ENCODE measurements around the gene DNAAF8. TPM values are rescaled to one million over a fixed set of nuclear protein-coding genes. Genes with fewer than 3 reads are reported as not detected.
"Not testable (repeated sequence)": the region's sequence is repeated elsewhere in the genome, so short reads cannot be mapped to it uniquely, and the experiment has no call there.

DNAAF8 gene
- total RNA-seq, 2 experiments from 2014 or later: 0.21 to 0.40 TPM

DNA sequence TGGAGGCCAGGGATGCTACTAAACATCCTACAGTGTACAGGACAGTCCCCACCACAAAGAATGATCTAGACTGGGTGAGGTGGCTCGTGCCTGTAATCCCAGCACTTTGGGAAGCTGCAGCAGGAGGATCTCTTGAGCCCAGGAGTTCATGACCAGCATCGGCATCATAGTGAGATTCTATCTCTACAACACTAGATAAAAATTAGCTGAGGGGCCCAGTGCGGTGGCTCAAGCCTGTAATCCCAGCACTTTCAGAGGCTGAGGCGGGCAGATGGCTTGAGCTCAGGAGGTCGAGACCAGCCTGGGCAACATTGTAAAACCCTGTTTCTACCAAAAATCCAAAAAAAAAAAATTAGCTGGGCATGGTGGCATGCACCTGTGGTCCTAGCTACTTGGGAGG lies 38.0 kb downstream of the DNAAF8 start:
- H3K4me1 Mint-ChIP-seq: peaks cover 12% of the 10 kb centered on the region

DNA sequence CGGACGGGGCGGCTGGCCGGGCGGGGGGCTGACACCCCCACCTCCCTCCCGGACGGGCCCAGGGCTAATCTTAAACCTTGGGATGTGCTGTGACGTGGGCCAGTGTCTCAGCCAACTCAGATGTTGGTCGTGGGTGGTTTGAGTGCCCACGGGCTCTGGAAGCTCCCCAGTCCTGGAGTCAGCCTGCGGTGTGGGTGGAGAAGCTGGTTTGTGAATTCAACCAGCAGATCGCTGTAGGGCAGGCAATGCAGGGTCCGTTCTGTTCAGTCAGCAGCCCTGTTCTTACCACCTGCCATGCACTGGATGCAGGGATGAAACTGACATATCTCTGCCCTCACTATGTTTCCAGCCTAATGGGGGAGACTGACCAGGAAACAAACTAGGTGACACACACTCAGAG lies 40.7 kb downstream of the DNAAF8 start:
- DNase-seq: no peak
- ChIA-PET CTCF (no interaction called here), POLR2A (no interaction called here)
- no peak overlapping the region for H3K27ac Mint-ChIP-seq
- H3K4me1 Mint-ChIP-seq: no peaks in the 10 kb centered on the region
- no peaks in the 10 kb centered on the region for H3K36me3 Mint-ChIP-seq (ENCODE audit: low read depth)
- no peak overlapping the region for H3K4me3 Mint-ChIP-seq
- no peaks in the 10 kb centered on the region for H3K9me3 Mint-ChIP-seq
- H3K27me3 Mint-ChIP-seq: no peaks in the 10 kb centered on the region

More for the DNA sequence above, 38.0 kb downstream of the DNAAF8 start:
- no peak overlapping the region for H3K27ac Mint-ChIP-seq
- H3K36me3 Mint-ChIP-seq (ENCODE audit: low read depth): no peaks in the 10 kb centered on the region
- POLR2A ChIA-PET: no interaction called here
- no peak for DNase-seq
- no peaks in the 10 kb centered on the region for H3K9me3 Mint-ChIP-seq
- no peaks in the 10 kb centered on the region for H3K27me3 Mint-ChIP-seq
- CTCF ChIA-PET: interaction anchor here (0.7 to 0.9 kb wide), 2 partner anchors 13 to 302 kb away, joined by 5 to 6 read pairs; no protein-coding TSS in a partner anchor
- no peak overlapping the region for H3K4me3 Mint-ChIP-seq

DNA sequence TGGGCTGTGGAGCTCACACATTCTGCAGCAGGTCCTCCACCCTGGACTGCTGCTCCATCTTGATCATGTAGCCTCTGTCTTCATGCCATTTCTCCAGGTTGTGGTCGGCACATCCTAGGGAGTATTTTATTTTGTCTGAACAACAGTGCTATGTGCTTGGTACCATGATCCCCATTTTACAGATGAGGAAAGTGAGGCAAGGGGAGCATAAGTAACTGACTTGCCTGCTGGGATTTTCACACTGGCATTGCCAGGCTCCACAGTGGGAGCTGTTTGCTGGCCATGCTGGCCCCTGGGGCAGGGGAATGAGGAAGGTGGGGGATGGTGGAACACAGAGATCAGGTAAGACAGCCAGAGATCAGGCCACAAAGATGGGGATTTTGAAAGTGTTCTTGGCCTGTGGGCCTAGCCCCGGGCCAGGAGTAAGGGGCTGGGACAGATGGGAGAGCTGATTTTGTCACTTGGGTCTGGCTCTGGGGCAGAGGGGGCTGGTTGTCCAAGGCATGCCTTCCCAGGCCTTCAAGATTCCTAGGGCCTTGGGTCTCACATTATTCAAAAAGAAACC lies 41.9 kb downstream of the DNAAF8 start:
- Mint-ChIP-seq H3K4me3 (no peak overlapping the region), H3K4me1 (no peaks in the 10 kb centered on the region), H3K27me3 (no peaks in the 10 kb centered on the region), H3K9me3 (no peaks in the 10 kb centered on the region), H3K36me3 (ENCODE audit: low read depth) (no peaks in the 10 kb centered on the region), H3K27ac (no peak overlapping the region)
- DNase-seq: no peak
- CTCF ChIA-PET: no interaction called here
- POLR2A ChIA-PET: no interaction called here

DNA sequence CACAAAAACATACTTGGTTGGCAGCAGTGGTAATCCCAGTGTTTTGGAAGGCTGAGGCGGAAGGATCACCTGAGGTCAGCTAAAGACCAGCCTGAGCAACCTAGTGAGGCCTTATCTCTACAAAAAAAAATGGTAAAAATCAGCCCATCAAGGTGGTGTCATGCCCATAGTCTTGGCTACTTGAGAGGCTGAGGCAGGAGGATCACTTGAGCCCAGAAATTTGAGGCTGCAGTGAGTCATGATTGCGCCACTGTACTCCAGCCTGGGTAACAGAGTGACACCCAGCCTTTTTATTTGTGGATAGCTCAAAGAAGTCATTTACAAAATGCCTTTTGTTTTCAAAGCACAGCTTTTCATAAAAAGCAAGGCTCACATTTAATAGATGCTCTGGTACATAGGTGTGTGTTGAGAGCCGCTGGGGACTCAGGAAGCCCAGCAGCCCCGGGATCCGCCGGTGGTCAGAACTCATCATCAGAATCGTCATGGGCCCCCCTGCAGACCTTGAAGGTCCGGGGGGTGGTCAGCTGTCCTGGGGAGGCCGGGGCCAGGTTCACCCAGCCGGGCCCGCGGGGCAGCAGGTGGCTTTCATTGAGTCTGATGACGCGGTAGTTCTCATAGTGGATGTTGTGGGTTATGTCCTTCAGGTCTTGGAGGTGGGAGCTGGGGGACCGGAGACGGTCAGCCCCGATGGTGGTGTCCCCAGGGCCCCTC lies 43.2 kb downstream of the DNAAF8 start:
- Mint-ChIP-seq H3K9me3 (no peaks in the 10 kb centered on the region), H3K4me1 (no peaks in the 10 kb centered on the region), H3K36me3 (ENCODE audit: low read depth) (no peaks in the 10 kb centered on the region), H3K27ac (no peak overlapping the region), H3K4me3 (no peak overlapping the region), H3K27me3 (no peaks in the 10 kb centered on the region)
- no peak for DNase-seq
- ChIA-PET CTCF (no interaction called here), POLR2A (no interaction called here)

DNA sequence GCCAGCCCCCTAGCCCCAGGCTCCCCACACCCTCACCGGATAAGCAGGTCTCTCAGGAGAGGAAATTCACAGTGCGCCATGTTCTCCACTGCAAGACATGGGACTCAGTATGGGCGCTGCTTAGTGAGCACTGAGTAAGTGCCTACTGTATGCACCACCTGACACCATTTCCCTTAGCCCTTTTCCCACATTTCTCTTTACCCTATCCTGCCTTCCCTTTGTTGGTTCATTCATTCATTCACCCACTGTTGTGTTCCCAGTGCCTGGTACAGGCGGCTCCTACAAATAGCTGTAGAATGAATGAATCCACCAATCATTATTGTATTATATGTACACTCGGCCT lies 43.7 kb downstream of the DNAAF8 start:
- no peak overlapping the region for H3K4me3 Mint-ChIP-seq

DNA sequence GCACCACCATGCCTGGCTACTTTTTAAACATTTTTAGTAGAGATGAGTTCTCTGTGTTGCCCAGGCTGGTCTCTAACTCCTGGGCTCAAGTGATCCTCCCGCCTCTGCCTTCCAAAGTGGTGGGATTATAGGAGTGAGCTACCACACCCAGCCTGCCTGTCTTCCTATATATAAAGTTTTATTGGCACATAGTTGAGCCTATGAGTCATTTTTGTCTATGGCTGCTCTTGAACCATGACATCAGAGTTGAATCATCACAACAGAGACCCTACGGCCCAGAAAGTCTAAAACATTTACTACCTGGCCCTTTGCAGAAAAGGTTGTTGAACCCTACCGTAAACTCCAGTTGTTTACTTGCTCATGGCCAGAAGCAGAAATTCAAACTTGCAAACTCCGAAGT lies 45.9 kb downstream of the DNAAF8 start:
- Mint-ChIP-seq H3K9me3 (no peaks in the 10 kb centered on the region), H3K27me3 (no peaks in the 10 kb centered on the region), H3K36me3 (ENCODE audit: low read depth) (no peaks in the 10 kb centered on the region), H3K4me1 (no peaks in the 10 kb centered on the region), H3K4me3 (no peak overlapping the region), H3K27ac (no peak overlapping the region)
- ChIA-PET CTCF (no interaction called here), POLR2A (no interaction called here)
- no peak for DNase-seq

More for the DNA sequence above, 43.7 kb downstream of the DNAAF8 start:
- ChIA-PET CTCF (no interaction called here), POLR2A (no interaction called here)
- Mint-ChIP-seq H3K4me1 (no peaks in the 10 kb centered on the region), H3K9me3 (no peaks in the 10 kb centered on the region), H3K36me3 (ENCODE audit: low read depth) (no peaks in the 10 kb centered on the region), H3K27me3 (no peaks in the 10 kb centered on the region), H3K27ac (no peak overlapping the region)
- DNase-seq: no peak

DNA sequence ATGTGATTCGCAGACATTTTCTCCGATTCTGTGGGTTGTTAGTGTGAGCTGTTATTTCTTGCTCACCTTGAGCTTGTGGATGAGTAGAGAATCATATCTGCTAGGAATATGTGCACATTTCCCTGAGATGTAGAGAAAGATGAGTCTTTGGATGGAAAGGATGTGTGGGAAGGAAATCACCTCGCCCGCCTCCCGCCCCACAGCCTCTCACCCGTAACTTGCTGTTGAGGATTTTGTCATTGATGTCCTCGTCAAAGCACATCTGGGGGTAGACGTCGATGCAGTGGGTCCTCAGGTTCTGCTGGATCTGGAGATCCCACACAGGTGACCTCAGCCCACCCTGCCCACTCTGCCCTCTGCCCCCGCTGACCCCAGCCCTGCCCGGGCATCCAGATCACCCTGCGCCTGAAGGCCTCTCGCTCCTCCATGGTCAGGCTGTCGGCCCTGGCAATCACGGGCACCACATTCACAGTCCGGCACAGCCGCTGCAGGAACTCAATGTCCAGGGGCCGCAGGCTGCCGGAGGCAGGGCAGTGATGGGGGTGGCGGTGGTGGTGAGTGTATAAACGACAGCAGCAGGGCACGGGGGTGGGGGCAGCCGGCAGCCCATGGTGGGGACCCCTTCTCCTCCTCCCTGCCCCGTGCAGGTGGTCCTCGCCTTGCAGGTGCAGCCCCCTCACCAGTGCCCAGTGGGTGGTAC lies 49.1 kb downstream of the DNAAF8 start:
- Mint-ChIP-seq H3K36me3 (ENCODE audit: low read depth) (no peaks in the 10 kb centered on the region), H3K27ac (no peak overlapping the region), H3K27me3 (no peaks in the 10 kb centered on the region), H3K9me3 (no peaks in the 10 kb centered on the region), H3K4me1 (no peaks in the 10 kb centered on the region), H3K4me3 (no peak overlapping the region)
- POLR2A ChIA-PET: no interaction called here
- CTCF ChIA-PET: no interaction called here
- DNase-seq: no peak

DNA sequence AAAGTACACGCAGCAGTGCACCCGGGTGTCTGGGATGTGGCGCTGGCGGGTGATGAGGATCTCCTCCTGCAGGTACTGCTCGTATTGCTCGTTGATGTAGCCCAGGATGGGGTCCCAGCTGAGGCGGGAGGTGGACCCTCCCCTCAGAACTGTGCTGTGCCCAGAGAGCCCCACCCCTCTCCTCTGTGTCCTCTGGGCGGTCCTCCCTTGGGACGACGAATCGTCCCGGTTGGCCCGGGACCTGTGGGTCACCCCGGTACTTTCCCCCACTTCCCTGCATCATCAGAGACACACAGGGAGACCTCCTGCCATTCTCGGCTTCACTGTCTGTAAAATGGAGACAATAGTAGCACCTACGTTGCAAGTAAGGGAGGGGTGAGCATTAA lies 49.6 kb downstream of the DNAAF8 start:
- no peaks in the 10 kb centered on the region for H3K36me3 Mint-ChIP-seq (ENCODE audit: low read depth)
- no peak overlapping the region for H3K27ac Mint-ChIP-seq
- no peaks in the 10 kb centered on the region for H3K4me1 Mint-ChIP-seq
- ChIA-PET CTCF (no interaction called here), POLR2A (no interaction called here)
- DNase-seq: no peak
- H3K4me3 Mint-ChIP-seq: no peak overlapping the region
- no peaks in the 10 kb centered on the region for H3K9me3 Mint-ChIP-seq
- H3K27me3 Mint-ChIP-seq: no peaks in the 10 kb centered on the region

DNA sequence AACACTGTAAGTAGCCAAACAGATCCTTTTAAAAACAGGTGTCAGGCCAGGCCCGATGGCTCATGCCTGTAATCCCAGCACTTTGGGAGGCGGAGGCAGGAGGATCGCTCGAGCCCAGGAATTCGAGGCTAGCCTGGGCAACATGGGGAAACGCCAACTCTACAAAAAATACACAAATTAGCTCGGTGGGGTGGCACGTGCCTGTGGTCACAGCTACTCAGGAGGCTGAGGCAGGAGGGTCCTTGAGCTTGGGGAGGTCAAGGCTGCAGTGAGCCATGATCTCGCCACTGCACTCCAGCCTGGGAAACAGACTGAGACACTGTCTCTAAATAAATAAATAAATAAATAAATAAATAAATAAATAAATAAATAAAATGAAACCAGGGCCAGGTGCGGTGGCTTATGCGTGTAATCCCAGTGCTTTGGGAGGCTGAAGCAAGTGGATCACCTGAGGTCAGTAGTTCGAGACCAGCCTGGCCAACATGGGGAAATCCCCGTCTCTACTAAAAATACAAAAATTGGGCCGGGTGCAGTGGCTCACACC lies 50.2 kb downstream of the DNAAF8 start:
- H3K9me3 Mint-ChIP-seq; H3K4me3 Mint-ChIP-seq; H3K27ac Mint-ChIP-seq; H3K27me3 Mint-ChIP-seq; POLR2A ChIA-PET; DNase-seq; CTCF ChIA-PET; H3K4me1 Mint-ChIP-seq; H3K36me3 Mint-ChIP-seq (ENCODE audit: low read depth): not testable (repeated sequence)

DNA sequence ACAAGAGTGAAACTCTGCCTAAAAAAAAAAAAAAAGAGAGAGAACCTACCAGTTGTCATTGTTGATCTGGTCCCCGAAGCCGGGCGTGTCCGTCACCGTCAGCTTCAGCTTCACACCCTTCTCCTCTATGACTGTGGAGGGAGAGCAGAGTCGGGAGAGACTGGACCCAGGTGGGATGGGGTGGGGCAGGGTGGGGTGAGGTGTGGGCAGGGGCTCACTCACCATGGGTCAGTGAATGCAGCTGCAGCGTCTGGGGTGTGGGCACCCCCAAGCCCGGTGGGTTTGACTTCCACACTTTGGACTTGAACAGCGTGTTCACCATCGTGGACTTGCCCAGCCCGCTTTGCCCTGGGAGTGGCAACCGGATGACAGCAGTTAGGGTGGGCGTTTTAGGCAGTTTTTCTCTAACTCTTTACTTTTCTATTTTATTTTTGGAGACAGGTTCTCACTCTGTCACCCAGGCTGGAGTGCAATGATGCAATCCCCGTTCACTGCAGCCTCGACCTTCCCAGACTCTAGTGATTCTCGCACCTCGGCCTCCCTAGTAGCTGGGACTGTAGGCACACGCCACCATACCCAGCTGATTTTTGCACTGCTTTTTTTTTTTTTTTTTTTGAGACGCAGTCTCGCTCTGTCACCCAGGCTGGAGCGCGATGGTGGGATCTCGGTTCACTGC lies 51.6 kb downstream of the DNAAF8 start:
- ChIA-PET CTCF (interaction anchor here (0.7 to 0.8 kb wide), 2 partner anchors 13 to 163 kb away, joined by 3 to 5 read pairs; no protein-coding TSS in a partner anchor), POLR2A (interaction anchor here (0.6 kb wide), 1 partner anchor 284 kb away, joined by 5 read pairs; no protein-coding TSS in a partner anchor)
- no peak for DNase-seq
- H3K27me3 Mint-ChIP-seq: no peaks in the 10 kb centered on the region
- H3K4me3 Mint-ChIP-seq: no peak overlapping the region
- H3K4me1 Mint-ChIP-seq: peaks cover 1% of the 10 kb centered on the region
- no peaks in the 10 kb centered on the region for H3K36me3 Mint-ChIP-seq (ENCODE audit: low read depth)
- no peak overlapping the region for H3K27ac Mint-ChIP-seq
- H3K9me3 Mint-ChIP-seq: no peaks in the 10 kb centered on the region

DNA sequence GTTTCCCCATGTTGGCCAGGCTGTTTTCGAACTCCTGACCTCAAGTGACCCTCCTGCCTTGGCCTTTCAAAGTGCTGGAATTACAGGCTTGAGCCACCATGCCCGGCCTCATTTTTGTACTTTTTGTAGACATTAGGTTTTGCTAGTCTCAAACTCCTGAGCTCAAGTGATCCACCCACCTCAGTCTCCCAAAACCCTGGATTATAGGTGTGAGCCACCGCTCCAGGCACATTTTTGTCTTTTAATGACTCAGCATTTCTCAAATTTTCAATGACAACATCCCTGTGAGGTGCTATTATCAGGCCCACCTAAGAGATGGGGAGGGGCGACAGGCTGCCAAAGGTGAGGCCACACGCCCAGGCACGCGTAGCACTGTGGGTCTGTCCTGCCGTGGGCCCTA lies 52.7 kb downstream of the DNAAF8 start:
- DNase-seq: no peak
- Mint-ChIP-seq H3K4me3 (no peak overlapping the region), H3K4me1 (peaks cover 5% of the 10 kb centered on the region), H3K27me3 (no peaks in the 10 kb centered on the region), H3K9me3 (no peaks in the 10 kb centered on the region), H3K27ac (no peak overlapping the region), H3K36me3 (ENCODE audit: low read depth) (no peaks in the 10 kb centered on the region)
- POLR2A ChIA-PET: no interaction called here
- CTCF ChIA-PET: no interaction called here

DNA sequence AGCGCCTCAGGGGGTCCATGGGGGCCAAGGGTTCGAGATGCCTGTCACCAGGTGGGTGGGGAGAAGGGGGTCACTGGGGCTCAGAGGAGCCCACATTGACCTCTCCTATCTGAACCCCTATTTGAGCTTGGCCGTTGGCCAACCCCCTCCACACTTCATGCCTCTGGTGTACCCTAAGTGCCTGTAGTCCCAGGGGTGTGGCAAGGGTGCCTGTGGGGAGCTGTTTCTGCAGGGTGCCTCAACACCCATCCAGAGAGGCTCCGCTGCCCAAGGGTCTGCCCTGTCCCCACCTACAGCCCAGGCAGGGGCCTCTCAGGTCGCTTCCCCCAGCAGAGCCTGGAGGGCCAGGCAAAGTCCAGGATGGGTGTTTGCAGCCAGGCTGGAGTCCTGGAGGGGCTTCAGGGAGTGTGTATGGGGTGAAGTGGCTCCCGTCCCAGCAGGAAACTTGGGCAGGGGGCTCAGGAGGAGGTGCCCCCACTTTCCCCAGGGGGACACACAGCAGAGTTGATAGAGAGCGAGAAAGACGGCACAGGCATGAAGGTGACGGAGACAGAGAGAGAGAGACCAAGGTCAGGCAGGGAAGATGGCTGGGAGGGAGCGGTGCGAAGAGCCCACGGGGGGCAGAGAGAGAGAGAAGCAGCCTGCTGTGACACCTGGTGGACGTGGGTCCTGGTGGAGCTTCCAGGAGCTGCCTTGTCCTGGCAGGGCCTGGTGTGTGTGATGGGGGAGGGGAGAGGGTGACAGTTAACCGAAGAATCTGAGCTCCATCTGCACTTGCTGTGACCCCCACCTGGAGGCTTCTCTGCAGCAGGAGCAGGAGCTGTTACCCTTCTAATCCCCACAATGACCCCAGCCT lies 53.5 kb downstream of the DNAAF8 start, which contains the start of gene SEPTIN12:
SEPTIN12 (minus strand) TSS at position 719 of the 856 bp plus-strand sequence; CDS start at position 19, 700 bp downstream.
- Mint-ChIP-seq H3K27ac (peak within 1 kb of the TSS; percentile 50), H3K4me3 (no peak within 1 kb of the TSS), H3K4me1 (peaks cover 5% of the 10 kb centered on the region), H3K9me3 (no peaks in the 10 kb centered on the region), H3K27me3 (no peaks in the 10 kb centered on the region), H3K36me3 (ENCODE audit: low read depth) (no peaks in the 10 kb centered on the region)
- ChIA-PET CTCF (interaction anchor here (1.1 kb wide), 1 partner anchor 168 kb away, joined by 3 read pairs; no protein-coding TSS in a partner anchor), POLR2A (no interaction called here)
- DNase-seq: no peak

All from activated CD4-positive, alpha-beta T cell treated with anti-CD3 and anti-CD28 coated beads, Interleukin-2, amount 10 ng/mL, durations not matched to agents 7 days and 5 days (primary cell).